Type B pancreatic cell (in vitro differentiated cells): ENCODE measurements around the gene ST6GALNAC2. TPM values are rescaled to one million over a fixed set of nuclear protein-coding genes. Genes with fewer than 3 reads are reported as not detected.

Experiments used
- DNase-seq: peaks from one replicate; pipeline ENCODE4 v3.0.0; 2021; ENCODE audit warnings: mixed read lengths; ENCODE audit not compliant: unreplicated experiment; ENCODE audit errors: extremely low spot score
- H3K27ac Mint-ChIP-seq: 2 replicates; pipeline ENCODE4 v1.8.0; 2021; ENCODE audit warnings: mild to moderate bottlenecking, mixed read lengths
- H3K27me3 Mint-ChIP-seq: 2 replicates; pipeline ENCODE4 v1.8.0; 2021; ENCODE audit warnings: mixed read lengths
- H3K36me3 Mint-ChIP-seq: 2 replicates; pipeline ENCODE4 v1.8.0; 2021; ENCODE audit warnings: mixed read lengths
- H3K4me1 Mint-ChIP-seq: one replicate; pipeline ENCODE4 v1.8.0; 2021; ENCODE audit warnings: mixed read lengths; ENCODE audit not compliant: unreplicated experiment
- H3K4me3 Mint-ChIP-seq: 2 replicates; pipeline ENCODE4 v1.8.0; 2021; ENCODE audit warnings: mild to moderate bottlenecking, mixed read lengths
- H3K9me3 Mint-ChIP-seq: 2 replicates; pipeline ENCODE4 v1.8.0; 2021; ENCODE audit warnings: mixed read lengths
- CTCF ChIP-seq: fragments of 200-600 bp; sonication (generic); conservative IDR thresholded peaks from 2 replicates; pipeline ENCODE4 v1.5.0; 2021; ENCODE audit warnings: antibody characterized with exemption, mild to moderate bottlenecking
- total RNA-seq: library from RNA; stranded (reverse); gene quantifications from 2 replicates; pipeline ENCODE4 v1.2.1, GENCODE V29; 2021; ENCODE audit warnings: low replicate concordance

The ST6GALNAC2 gene
- total RNA-seq, 1 donor from 2014 or later, result 4.3 TPM

GRCh38 chr17:76540381-76541300 is 45.0 kb downstream of the ST6GALNAC2 start:
- peak overlapping the region; percentile 58 for H3K27ac Mint-ChIP-seq
- no peaks in the 10 kb centered on the region for H3K36me3 Mint-ChIP-seq
- peaks cover 51% of the 10 kb centered on the region for H3K4me1 Mint-ChIP-seq

GRCh38 chr17:76539631-76540271 is 45.9 kb downstream of the ST6GALNAC2 start, which contains the start of gene PRCD:
TSS of gene PRCD (plus strand) at chr17:76540044. CDS start at chr17:76540142, 98 bp downstream.
- TF ChIP-seq CTCF, result peak; percentile 40
- peak within 1 kb of the TSS; percentile 58 for H3K27ac Mint-ChIP-seq
- DNase-seq, result no peak
- H3K9me3 Mint-ChIP-seq, result no peaks in the 10 kb centered on the region
- peaks cover 59% of the 10 kb centered on the region for H3K27me3 Mint-ChIP-seq
- H3K4me1 Mint-ChIP-seq, result peaks cover 45% of the 10 kb centered on the region
- no peaks in the 10 kb centered on the region for H3K36me3 Mint-ChIP-seq
- H3K4me3 Mint-ChIP-seq, result peak within 1 kb of the TSS; percentile 83

More at GRCh38 chr17:76540381-76541300, 45.0 kb downstream of the ST6GALNAC2 start:
- Mint-ChIP-seq H3K9me3 (no peaks in the 10 kb centered on the region), H3K4me3 (peak overlapping the region; percentile 80), H3K27me3 (peaks cover 52% of the 10 kb centered on the region)
- TF ChIP-seq CTCF, result peak; percentile 44
- DNase-seq, result peak; percentile 92

- TF ChIP-seq CTCF, result no peak
- Mint-ChIP-seq H3K27me3 (peaks cover 58% of the 10 kb centered on the region), H3K36me3 (no peaks in the 10 kb centered on the region), H3K4me1 (peaks cover 40% of the 10 kb centered on the region), H3K9me3 (no peaks in the 10 kb centered on the region), H3K4me3 (peak overlapping the region; percentile 83), H3K27ac (peak overlapping the region; percentile 40)
- DNase-seq, result no peak
Measured at GRCh38 chr17:76538941-76539570, 46.6 kb downstream of the ST6GALNAC2 start.

GRCh38 chr17:76538281-76538931 is 47.3 kb downstream of the ST6GALNAC2 start:
- H3K4me3 Mint-ChIP-seq, result peak overlapping the region; percentile 83

More at GRCh38 chr17:76538281-76538931, 47.3 kb downstream of the ST6GALNAC2 start:
- Mint-ChIP-seq H3K36me3 (no peaks in the 10 kb centered on the region), H3K27me3 (peaks cover 53% of the 10 kb centered on the region), H3K4me1 (peaks cover 34% of the 10 kb centered on the region), H3K27ac (no peak overlapping the region), H3K9me3 (no peaks in the 10 kb centered on the region)
- TF ChIP-seq CTCF, result no peak
- DNase-seq, result no peak
